ENCODE data around the gene DNAJC3.

- TF ChIP-seq CTCF (IDR thresholded peaks at IDR 0.05) (no peak), POLR2A (IDR thresholded peaks at IDR 0.05) (no peak)
Observed at GRCh38 chr13:95707035-95707434, 30.1 kb downstream of the DNAJC3 start.

All from lower leg skin (tissue), 3 donors.